Stimulated activated naive CD4-positive, alpha-beta T cell treated with Interleukin-2 at 50 U/mL for 16 hours (primary cell): ENCODE measurements around the gene LILRB5.
"Not testable (repeated sequence)": the region's sequence is repeated elsewhere in the genome, so short reads cannot be mapped to it uniquely, and the experiment has no call there.

Source experiments
- DNase-seq: peaks from one replicate; lab custom pipeline; 2025; lab: John Stamatoyannopoulos, UW

LILRB5 gene

DNA sequence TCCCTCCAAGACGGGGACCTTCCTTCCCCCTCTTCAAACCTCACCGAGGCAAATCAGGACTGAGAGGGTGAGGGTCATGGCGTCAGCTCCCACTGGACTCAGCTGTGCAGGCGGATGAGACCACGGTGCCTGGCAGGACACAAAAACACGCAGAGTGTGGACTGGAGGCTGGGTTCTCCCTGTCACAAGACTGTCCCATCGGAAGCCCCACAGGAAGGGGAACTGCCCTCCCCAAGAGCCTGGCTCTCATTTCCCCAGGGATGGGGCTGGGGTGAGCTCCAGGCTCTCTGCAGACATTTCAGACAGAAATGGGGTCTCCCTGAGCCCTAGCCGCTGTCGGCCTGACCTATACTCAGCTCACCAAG is at the start of gene LILRB5:
LILRB5 (minus strand) TSS at position 158 of the 365 bp plus-strand sequence; CDS start at position 78, 80 bp downstream.
- no peak for DNase-seq

DNA sequence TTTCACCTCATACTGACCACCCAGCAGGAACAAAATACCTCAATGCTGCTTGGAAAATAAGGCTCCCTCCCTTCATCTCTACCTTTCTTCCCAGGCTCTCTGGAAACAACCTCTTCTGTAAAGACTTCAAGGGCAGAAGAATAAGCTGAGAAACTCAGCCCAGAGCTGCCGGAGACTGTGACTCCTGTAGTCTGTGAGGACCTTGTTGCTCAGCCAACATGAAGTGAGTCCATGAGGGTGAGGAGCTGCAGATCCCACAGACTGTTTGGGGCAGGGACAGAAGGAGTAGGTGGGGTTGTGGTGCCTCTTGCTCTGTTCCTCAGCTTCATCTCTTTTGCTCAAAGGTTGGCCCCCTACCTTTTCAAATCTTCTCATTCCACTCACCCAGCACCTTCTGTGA is 48.1 kb upstream of the LILRB5 start:
- no peak for DNase-seq

DNA sequence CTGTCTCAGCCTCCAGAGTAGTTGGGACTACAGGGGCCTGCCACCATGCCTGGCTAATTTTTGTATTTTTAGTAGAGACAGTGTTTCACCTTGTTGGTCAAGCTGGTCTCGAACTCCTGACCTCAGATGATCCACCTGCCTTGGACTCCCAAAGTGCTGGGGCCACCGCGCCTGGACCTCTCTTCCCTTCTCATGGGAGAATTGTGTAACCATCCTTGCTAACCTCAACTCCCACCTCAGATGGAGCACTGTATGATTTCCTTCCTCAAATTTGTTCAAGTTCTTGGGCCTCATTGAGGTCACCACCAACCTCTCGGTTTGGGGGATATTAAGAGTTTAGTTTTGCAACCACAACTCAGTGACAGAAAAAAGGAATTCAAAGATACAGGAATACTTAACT is 45.2 kb upstream of the LILRB5 start:
- DNase-seq, result no peak

DNA sequence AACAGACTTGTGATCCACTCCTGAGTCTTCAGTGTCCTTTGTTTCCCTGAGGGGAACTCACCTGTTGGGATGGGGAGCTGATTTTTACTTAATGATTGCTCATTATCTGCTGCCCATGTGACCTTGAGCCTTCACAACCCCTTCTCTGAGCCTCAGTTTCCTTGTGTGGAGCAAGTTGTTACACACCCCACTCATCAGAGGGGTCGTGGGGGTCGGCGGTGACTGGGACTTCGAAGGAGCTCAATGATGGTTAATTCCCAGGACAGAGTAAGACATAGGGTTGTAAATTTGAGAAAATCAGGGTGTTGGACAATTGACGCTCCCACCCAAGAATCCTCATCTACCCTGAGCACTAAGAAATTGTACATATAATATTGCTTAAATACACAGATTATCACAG is 42.4 kb upstream of the LILRB5 start:
- DNase-seq, result no peak

DNA sequence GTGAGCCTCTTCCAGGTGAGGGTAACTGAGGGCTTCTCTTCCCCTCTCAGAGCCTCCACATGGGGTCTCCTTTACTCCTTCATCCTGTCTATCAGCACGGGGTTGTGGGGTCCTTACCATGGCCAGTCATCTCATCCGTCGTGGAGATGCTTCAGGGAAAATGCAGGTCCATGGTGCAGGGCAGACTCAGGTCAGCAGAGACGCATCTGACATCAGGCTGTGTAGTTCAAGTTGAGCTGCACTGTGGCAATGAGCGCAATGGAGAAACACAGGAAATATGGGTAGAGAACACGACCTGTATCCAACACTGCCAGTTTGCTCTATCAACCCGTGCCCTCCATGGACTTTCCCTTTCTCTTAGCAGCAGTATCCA is 42.0 kb upstream of the LILRB5 start:
- DNase-seq, result no peak

- no peak for DNase-seq
Observed at GRCh38 chr19:54298357-54299125, 41.5 kb upstream of the LILRB5 start.

- DNase-seq, result no peak
Observed at GRCh38 chr19:54297759-54298305, 40.8 kb upstream of the LILRB5 start.

GRCh38 chr19:54294539-54294938 is 37.5 kb upstream of the LILRB5 start:
- DNase-seq, result no peak

GRCh38 chr19:54289160-54289559 is 32.1 kb upstream of the LILRB5 start:
- DNase-seq, result not testable (repeated sequence)

- no peak for DNase-seq
Observed at GRCh38 chr19:54287456-54287855, 30.4 kb upstream of the LILRB5 start.

GRCh38 chr19:54286283-54286682 is 29.2 kb upstream of the LILRB5 start:
- DNase-seq, result not testable (repeated sequence)

GRCh38 chr19:54285427-54286056 is 28.5 kb upstream of the LILRB5 start:
- not testable (repeated sequence) for DNase-seq

GRCh38 chr19:54282686-54283470 is 25.8 kb upstream of the LILRB5 start:
- no peak for DNase-seq

GRCh38 chr19:54281729-54282075 is 24.6 kb upstream of the LILRB5 start:
- DNase-seq, result not testable (repeated sequence)

GRCh38 chr19:54281007-54281728 is 24.1 kb upstream of the LILRB5 start, which contains the start of gene LILRB2:
Gene LILRB2 (minus strand): TSS chr19:54281110. CDS start chr19:54280496, 614 bp downstream.
- DNase-seq, result no peak

DNA sequence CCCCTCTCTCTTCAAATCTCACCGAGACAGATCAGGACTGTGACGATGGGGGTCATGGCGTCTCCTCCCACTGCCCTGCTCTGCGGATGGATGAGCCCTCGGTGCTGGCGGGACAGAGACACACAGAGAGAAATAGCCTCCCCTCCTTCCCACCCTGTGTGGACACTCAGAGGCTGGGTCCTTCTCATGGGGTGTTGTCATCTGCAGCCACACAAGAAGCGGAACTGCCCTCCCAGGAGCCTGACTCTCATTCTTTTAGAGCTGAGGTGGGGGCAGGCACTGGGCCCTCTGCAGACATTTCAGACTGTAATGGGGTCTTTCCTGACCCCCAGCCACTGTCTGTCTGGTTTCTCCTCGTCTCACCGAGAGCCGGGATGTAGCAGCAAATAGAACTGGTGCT is 23.4 kb upstream of the LILRB5 start:
- not testable (repeated sequence) for DNase-seq

DNA sequence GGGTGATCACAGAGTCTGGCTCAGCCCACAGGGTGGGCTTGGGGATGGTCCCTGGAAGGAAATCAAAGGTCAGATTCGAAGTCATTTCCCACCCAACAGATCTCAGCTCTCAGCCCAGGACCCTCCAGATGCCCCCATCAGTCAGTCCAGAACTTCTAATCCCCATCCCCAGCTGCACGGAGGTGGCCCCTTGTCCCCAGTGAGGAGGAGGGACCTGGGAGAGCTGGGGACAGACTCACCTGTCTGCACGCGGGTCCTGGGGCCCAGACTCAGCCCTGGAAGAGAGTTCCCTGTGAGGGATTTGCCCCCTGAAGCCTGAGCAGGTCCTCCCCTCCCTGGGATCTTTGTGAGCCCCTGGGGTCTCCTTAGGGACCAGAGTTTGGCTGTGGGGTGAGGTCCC is 23.0 kb upstream of the LILRB5 start:
- DNase-seq, result not testable (repeated sequence)

DNA sequence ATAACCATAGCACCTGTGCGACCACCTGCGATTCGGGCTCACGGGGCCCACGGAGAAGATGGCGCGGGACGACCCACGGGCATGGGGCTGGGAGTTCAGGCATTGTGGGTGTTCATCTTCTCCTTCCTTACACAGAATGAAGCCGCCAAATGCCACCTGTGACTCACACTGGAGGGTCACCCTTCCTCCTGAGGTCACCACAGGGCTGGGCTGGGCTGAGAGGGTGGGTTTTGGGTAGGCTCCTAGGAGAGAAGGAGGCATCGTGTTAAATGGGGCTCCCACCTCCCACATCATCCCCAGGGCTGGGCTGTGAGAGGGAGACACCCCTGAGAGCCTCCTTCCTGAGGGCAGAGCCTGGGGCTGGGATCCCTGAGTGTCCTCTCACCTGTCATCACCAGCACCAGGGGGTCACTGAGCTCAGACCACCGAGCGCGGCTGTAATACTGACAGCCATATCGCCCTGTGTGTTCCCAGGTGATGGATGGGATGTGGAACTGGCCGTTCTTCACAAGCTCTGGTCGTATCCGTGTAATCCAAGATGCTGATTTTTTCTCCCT is 22.4 kb upstream of the LILRB5 start:
- no peak for DNase-seq

DNA sequence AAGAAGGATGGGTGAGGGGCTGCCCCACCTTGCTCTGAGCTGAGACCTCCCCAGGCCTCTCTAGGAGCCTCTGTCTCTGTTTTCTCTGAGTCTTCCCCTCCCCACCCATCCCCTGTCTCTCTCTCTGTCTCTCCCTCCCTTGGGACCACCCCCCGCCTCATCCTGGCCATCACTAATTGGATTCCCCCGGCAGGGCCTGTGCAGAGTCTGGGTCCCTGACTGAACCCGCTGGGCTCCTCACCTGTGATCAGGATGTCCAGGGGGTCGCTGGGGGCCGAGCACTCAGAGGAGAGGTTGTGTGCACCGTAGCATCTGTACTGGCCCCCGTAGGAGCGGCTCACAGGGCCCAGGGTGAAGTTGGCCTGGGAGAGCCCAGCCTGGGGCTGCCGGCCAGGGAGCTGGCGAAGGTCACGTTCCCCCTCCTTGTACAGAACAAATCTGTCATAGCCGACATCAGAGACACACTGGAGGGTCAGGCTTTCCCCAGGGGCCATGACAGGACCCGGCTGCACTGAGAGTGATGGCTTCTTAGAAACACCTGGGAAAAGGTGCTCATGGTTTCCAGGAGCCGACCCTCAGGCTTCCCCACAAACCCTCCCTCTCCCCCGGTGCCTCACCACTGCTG is 21.6 kb upstream of the LILRB5 start:
- DNase-seq, result not testable (repeated sequence)

DNA sequence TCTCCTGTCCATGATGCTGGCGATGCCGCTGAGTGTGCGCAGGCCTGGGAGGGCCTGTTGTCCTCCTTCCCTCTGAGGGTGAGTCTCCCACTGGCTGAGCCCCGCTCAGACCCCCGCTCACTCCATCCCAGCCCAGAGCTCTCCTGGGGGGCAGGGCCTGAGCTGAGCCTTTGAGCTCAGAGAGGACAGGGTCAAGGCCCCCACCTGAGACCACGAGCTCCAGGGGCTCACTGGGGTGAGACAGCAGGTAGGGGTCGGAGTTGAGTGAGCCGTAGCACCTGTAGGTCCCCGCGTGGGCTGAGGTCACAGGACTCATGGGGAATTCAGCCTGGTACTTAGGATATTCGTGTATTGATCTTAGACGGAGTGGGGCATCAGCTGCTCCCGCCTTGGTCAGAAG is 21.0 kb upstream of the LILRB5 start:
- not testable (repeated sequence) for DNase-seq

GRCh38 chr19:54277111-54277615 is 20.1 kb upstream of the LILRB5 start:
- not testable (repeated sequence) for DNase-seq
